Measurements from ENCODE around the gene IGSF3.
"Not testable (repeated sequence)": the region's sequence is repeated elsewhere in the genome, so short reads cannot be mapped to it uniquely, and the experiment has no call there.

DNA sequence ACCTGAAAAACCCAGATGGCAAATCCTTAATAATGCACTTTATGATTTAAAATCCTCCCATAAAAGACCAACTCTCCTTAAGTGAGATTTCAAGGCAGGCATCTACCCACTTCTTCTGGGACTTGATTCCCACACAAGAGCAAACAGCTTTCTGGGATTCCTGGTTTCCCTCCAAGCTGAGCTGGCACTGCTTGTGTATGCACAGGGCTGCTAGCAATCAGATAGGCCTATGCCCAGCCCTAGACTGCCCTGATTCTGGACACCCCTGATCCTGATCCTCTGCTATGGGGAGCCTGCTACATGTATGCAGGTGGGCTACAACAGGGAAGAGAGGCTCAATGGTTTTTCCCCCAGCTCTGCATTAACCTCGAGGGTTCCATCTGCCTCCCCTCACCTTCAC, 60.1 kb downstream of the IGSF3 start:
- not testable (repeated sequence) for TF ChIP-seq PPARG (CRISPR knock-in tag; conservative IDR thresholded peaks at IDR 0.05); EZH2 (conservative IDR thresholded peaks at IDR 0.05; ENCODE audit: low read depth, low read length)
- TF ChIP-seq, protein P1, sequence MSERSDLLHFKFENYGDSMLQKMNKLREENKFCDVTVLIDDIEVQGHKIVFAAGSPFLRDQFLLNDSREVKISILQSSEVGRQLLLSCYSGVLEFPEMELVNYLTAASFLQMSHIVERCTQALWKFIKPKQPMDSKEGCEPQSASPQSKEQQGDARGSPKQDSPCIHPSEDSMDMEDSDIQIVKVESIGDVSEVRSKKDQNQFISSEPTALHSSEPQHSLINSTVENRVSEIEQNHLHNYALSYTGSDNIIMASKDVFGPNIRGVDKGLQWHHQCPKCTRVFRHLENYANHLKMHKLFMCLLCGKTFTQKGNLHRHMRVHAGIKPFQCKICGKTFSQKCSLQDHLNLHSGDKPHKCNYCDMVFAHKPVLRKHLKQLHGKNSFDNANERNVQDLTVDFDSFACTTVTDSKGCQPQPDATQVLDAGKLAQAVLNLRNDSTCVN (CRISPR knock-in tag; IDR thresholded peaks at IDR 0.05; ENCODE audit: borderline replicate concordance) = not testable (repeated sequence)
